Measurements from ENCODE around the gene PLIN1.

PLIN1 gene

GRCh38 chr15:89671687-89672086, 7.5 kb downstream of the PLIN1 start:
- TF ChIP-seq REST (IDR thresholded peaks at IDR 0.05; ENCODE audit: insufficient read depth in 1 of 2, low read depth in 2 of 2, low read length in 2 of 2) (no peak), FOXP2 (optimal IDR thresholded peaks at IDR 0.05; ENCODE audit: borderline replicate concordance, extremely low read depth, extremely low read length, insufficient read depth) (no peak), POLR2AphosphoS5 (IDR thresholded peaks at IDR 0.05; ENCODE audit: low read depth, low read length) (no peak), SIN3A (IDR thresholded peaks at IDR 0.05; ENCODE audit: borderline replicate concordance, insufficient read depth, low read length) (no peak), TAF1 (IDR thresholded peaks at IDR 0.05; ENCODE audit: borderline replicate concordance, insufficient read depth, low read length) (no peak)

- TF ChIP-seq POLR2AphosphoS5 (IDR thresholded peaks at IDR 0.05; ENCODE audit: low read depth, low read length) (no peak), TAF1 (IDR thresholded peaks at IDR 0.05; ENCODE audit: borderline replicate concordance, insufficient read depth, low read length) (no peak), FOXP2 (optimal IDR thresholded peaks at IDR 0.05; ENCODE audit: borderline replicate concordance, extremely low read depth, extremely low read length, insufficient read depth) (no peak), SIN3A (IDR thresholded peaks at IDR 0.05; ENCODE audit: borderline replicate concordance, insufficient read depth, low read length) (no peak), REST (IDR thresholded peaks at IDR 0.05; ENCODE audit: insufficient read depth in 1 of 2, low read depth in 2 of 2, low read length in 2 of 2) (no peak)
Observed at GRCh38 chr15:89670971-89671560, 8.1 kb downstream of the PLIN1 start.

- no peak for TF ChIP-seq SIN3A (IDR thresholded peaks at IDR 0.05; ENCODE audit: borderline replicate concordance, insufficient read depth, low read length)
- no peak for TF ChIP-seq TAF1 (IDR thresholded peaks at IDR 0.05; ENCODE audit: borderline replicate concordance, insufficient read depth, low read length)
- no peak for TF ChIP-seq REST (IDR thresholded peaks at IDR 0.05; ENCODE audit: insufficient read depth in 1 of 2, low read depth in 2 of 2, low read length in 2 of 2)
- TF ChIP-seq POLR2AphosphoS5 (IDR thresholded peaks at IDR 0.05; ENCODE audit: low read depth, low read length) = no peak
- TF ChIP-seq FOXP2 (optimal IDR thresholded peaks at IDR 0.05; ENCODE audit: borderline replicate concordance, extremely low read depth, extremely low read length, insufficient read depth) = no peak
Observed at GRCh38 chr15:89669941-89670340, 9.2 kb downstream of the PLIN1 start.

GRCh38 chr15:89669309-89669865, 9.8 kb downstream of the PLIN1 start:
- TF ChIP-seq TAF1 (IDR thresholded peaks at IDR 0.05; ENCODE audit: borderline replicate concordance, insufficient read depth, low read length) (no peak), FOXP2 (optimal IDR thresholded peaks at IDR 0.05; ENCODE audit: borderline replicate concordance, extremely low read depth, extremely low read length, insufficient read depth) (no peak), POLR2AphosphoS5 (IDR thresholded peaks at IDR 0.05; ENCODE audit: low read depth, low read length) (no peak), SIN3A (IDR thresholded peaks at IDR 0.05; ENCODE audit: borderline replicate concordance, insufficient read depth, low read length) (no peak), REST (IDR thresholded peaks at IDR 0.05; ENCODE audit: insufficient read depth in 1 of 2, low read depth in 2 of 2, low read length in 2 of 2) (no peak)

Data from PFSK-1 (cell line).